ENCODE measurements around the gene STK11.
A peak's percentile ranks its signal among the peaks of the same experiment; 100 is the strongest.

STK11 gene

GRCh38 chr19:1268226-1269064 is 62.9 kb downstream of the STK11 start:
- TF ChIP-seq ARNT (IDR thresholded peaks at IDR 0.05) (no peak), SUZ12 (IDR thresholded peaks at IDR 0.05) (no peak), ZNF384 (IDR thresholded peaks at IDR 0.05) (no peak), HDGF (IDR thresholded peaks at IDR 0.05; ENCODE audit: borderline replicate concordance) (no peak), LEF1 (IDR thresholded peaks at IDR 0.05; ENCODE audit: borderline replicate concordance) (no peak), TARDBP (IDR thresholded peaks at IDR 0.05) (peak; percentile 58; the same call in 1 of the 2 replicates), SP1 (IDR thresholded peaks at IDR 0.05) (no peak), L3MBTL2 (conservative IDR thresholded peaks at IDR 0.05) (no peak)
- ChIA-PET CTCF (interaction anchor here (0.8 to 7.3 kb wide), 3 partner anchors 12 to 23 kb away, joined by 4 to 149 read pairs (median 4); no protein-coding TSS in a partner anchor), POLR2A (interaction anchor here (0.6 to 6.9 kb wide), 93 partner anchors 8 to 480 kb away, joined by 3 to 375 read pairs (median 5); partner anchors contain the start of genes ABCA7, ATP5F1D, CBARP and CNN2)
- no peak for DNase-seq (ENCODE audit: extremely low spot score)

GRCh38 chr19:1269065-1269477 is 63.5 kb downstream of the STK11 start, which contains the start of gene CIRBP:
Gene CIRBP, plus strand, starts transcription at chr19:1269332. Its CDS starts 1,602 bp downstream, at chr19:1270934.
- TF ChIP-seq CTBP1 (IDR thresholded peaks at IDR 0.05; ENCODE audit: borderline replicate concordance) = no peak
- no peak for TF ChIP-seq ARNT (IDR thresholded peaks at IDR 0.05)
- no peak for TF ChIP-seq L3MBTL2 (conservative IDR thresholded peaks at IDR 0.05)
- peak; percentile 77; the same call in 1 of the 2 replicates for TF ChIP-seq ELF4 (IDR thresholded peaks at IDR 0.05)
- TF ChIP-seq FOXM1 (IDR thresholded peaks at IDR 0.05; ENCODE audit: borderline replicate concordance) = peak; percentile 63; the same call in 1 of the 2 replicates
- TF ChIP-seq HDGF (IDR thresholded peaks at IDR 0.05; ENCODE audit: borderline replicate concordance) = no peak
- TF ChIP-seq ZNF384 (IDR thresholded peaks at IDR 0.05) = no peak
- POLR2A ChIA-PET = interaction anchor here (0.6 to 6.9 kb wide), 92 partner anchors 9 to 480 kb away, joined by 3 to 375 read pairs (median 5); partner anchors contain the start of genes ABCA7, ATP5F1D, CBARP and CNN2
- CTCF ChIA-PET = interaction anchor here (0.8 to 7.3 kb wide), 3 partner anchors 11 to 24 kb away, joined by 4 to 149 read pairs (median 4); no protein-coding TSS in a partner anchor
- DNase-seq (ENCODE audit: extremely low spot score) = peak; percentile 94

- no peak for TF ChIP-seq SUZ12 (IDR thresholded peaks at IDR 0.05)
- peak; percentile 53; the same call in 1 of the 2 replicates for TF ChIP-seq PKNOX1 (IDR thresholded peaks at IDR 0.05)
- TF ChIP-seq ZNF384 (IDR thresholded peaks at IDR 0.05) = no peak
- TF ChIP-seq L3MBTL2 (conservative IDR thresholded peaks at IDR 0.05) = peak; percentile 69
- TF ChIP-seq LEF1 (IDR thresholded peaks at IDR 0.05; ENCODE audit: borderline replicate concordance) = 0 out of 2 replicates have a peak, but pooled peaks have one; percentile 89
- peak; percentile 52; the same call in 1 of the 2 replicates for TF ChIP-seq ARNT (IDR thresholded peaks at IDR 0.05)
- peak; percentile 73 for DNase-seq (ENCODE audit: extremely low spot score)
- POLR2A ChIA-PET = interaction anchor here (0.8 to 6.9 kb wide), 48 partner anchors 8 to 481 kb away, joined by 3 to 375 read pairs (median 6); partner anchors contain the start of genes ABCA7, ATP5F1D, CBARP and CNN2
- CTCF ChIA-PET = interaction anchor here (0.8 to 7.3 kb wide), 3 partner anchors 10 to 24 kb away, joined by 4 to 149 read pairs (median 4); no protein-coding TSS in a partner anchor
These were observed 64.1 kb downstream of the STK11 start for GRCh38 chr19:1269478-1270212.

GRCh38 chr19:1270213-1270853 is 64.8 kb downstream of the STK11 start:
- ChIA-PET POLR2A (interaction anchor here (1.4 to 1.7 kb wide), 5 partner anchors 16 to 225 kb away, joined by 4 to 157 read pairs (median 12); no protein-coding TSS in a partner anchor), CTCF (no interaction called here)
- TF ChIP-seq FOXA1 (IDR thresholded peaks at IDR 0.05) (no peak), BHLHE40 (IDR thresholded peaks at IDR 0.05; ENCODE audit: borderline replicate concordance) (no peak), ARNT (IDR thresholded peaks at IDR 0.05) (no peak), LEF1 (IDR thresholded peaks at IDR 0.05; ENCODE audit: borderline replicate concordance) (no peak), NFRKB (IDR thresholded peaks at IDR 0.05) (no peak), ZNF384 (IDR thresholded peaks at IDR 0.05) (no peak), SP1 (IDR thresholded peaks at IDR 0.05) (no peak), ELF4 (IDR thresholded peaks at IDR 0.05) (no peak), FOXK2 (IDR thresholded peaks at IDR 0.05) (no peak), CTBP1 (IDR thresholded peaks at IDR 0.05; ENCODE audit: borderline replicate concordance) (no peak), TARDBP (IDR thresholded peaks at IDR 0.05) (no peak)
- no peak for DNase-seq (ENCODE audit: extremely low spot score)

GRCh38 chr19:1270854-1271527 is 65.4 kb downstream of the STK11 start:
- no peak for DNase-seq (ENCODE audit: extremely low spot score)
- ChIA-PET CTCF (interaction anchor here (1.5 kb wide), 1 partner anchor 27 kb away, joined by 8 read pairs; no protein-coding TSS in a partner anchor), POLR2A (interaction anchor here (1.4 kb wide), 1 partner anchor 26 kb away, joined by 4 read pairs; no protein-coding TSS in a partner anchor)
- TF ChIP-seq SP1 (IDR thresholded peaks at IDR 0.05) (no peak), CTBP1 (IDR thresholded peaks at IDR 0.05; ENCODE audit: borderline replicate concordance) (no peak), ELF4 (IDR thresholded peaks at IDR 0.05) (no peak), ARNT (IDR thresholded peaks at IDR 0.05) (no peak), HDGF (IDR thresholded peaks at IDR 0.05; ENCODE audit: borderline replicate concordance) (no peak), L3MBTL2 (conservative IDR thresholded peaks at IDR 0.05) (no peak), FOXA1 (IDR thresholded peaks at IDR 0.05) (no peak), FOXK2 (IDR thresholded peaks at IDR 0.05) (no peak), ZNF384 (IDR thresholded peaks at IDR 0.05) (no peak), NFRKB (IDR thresholded peaks at IDR 0.05) (no peak), SUZ12 (IDR thresholded peaks at IDR 0.05) (no peak), PKNOX1 (IDR thresholded peaks at IDR 0.05) (no peak), TARDBP (IDR thresholded peaks at IDR 0.05) (no peak), BHLHE40 (IDR thresholded peaks at IDR 0.05; ENCODE audit: borderline replicate concordance) (no peak), LEF1 (IDR thresholded peaks at IDR 0.05; ENCODE audit: borderline replicate concordance) (no peak), FOXM1 (IDR thresholded peaks at IDR 0.05; ENCODE audit: borderline replicate concordance) (no peak)

All from HEK293T (cell line).